HepG2 (cell line): ENCODE measurements around the gene HNRNPR. TPM values are rescaled to one million over a fixed set of nuclear protein-coding genes. Genes with fewer than 3 reads are reported as not detected.

Experiments used
- CREM ChIP-seq, 2 experiments: sonication (generic) in 1 of 2; formaldehyde crosslinking in 1 of 2; IDR thresholded peaks; 2 replicates each; pipeline versions ENCODE4 v1.4.0 to v1.6.1; 2016 to 2020; ENCODE audit warnings: antibody characterized with exemption in 1 of 2, mild to moderate bottlenecking in 1 of 2, missing genetic modification reagents in 1 of 2
- HOXA9 ChIP-seq: sonication (generic); formaldehyde crosslinking; IDR thresholded peaks from 2 replicates; pipeline ENCODE4 v1.8.1; 2022; ENCODE audit warnings: missing genetic modification reagents, mild to moderate bottlenecking, moderate library complexity, borderline replicate concordance
- KAT2B ChIP-seq: fragments of 150-350 bp; IDR thresholded peaks from 2 replicates; pipeline ENCODE4 v1.6.1; 2014; ENCODE audit warnings: low read depth, low read length, borderline replicate concordance
- MED8 ChIP-seq: sonication (generic); formaldehyde crosslinking; IDR thresholded peaks from 2 replicates; pipeline ENCODE4 v1.8.1; 2023; ENCODE audit warnings: mild to moderate bottlenecking, missing genetic modification reagents; ENCODE audit not compliant: insufficient replicate concordance
- MNT ChIP-seq: fragments of 450-650 bp; IDR thresholded peaks from 2 replicates; pipeline ENCODE4 v1.6.1; 2016
- NBN ChIP-seq: fragments of 450-650 bp; conservative IDR thresholded peaks from 2 replicates; pipeline ENCODE4 v1.6.1; 2017
- NCOA5 ChIP-seq: sonication (generic); formaldehyde crosslinking; IDR thresholded peaks from 2 replicates; pipeline ENCODE4 v1.4.0; 2020; ENCODE audit warnings: missing genetic modification reagents
- NRL ChIP-seq: sonication (generic); formaldehyde crosslinking; IDR thresholded peaks from 2 replicates; pipeline ENCODE4 v1.5.0; 2020; ENCODE audit warnings: missing genetic modification reagents, mild to moderate bottlenecking, moderate library complexity, borderline replicate concordance
- POLR2AphosphoS5 ChIP-seq: IDR thresholded peaks from 2 replicates; pipeline ENCODE4 v1.6.1; 2012; ENCODE audit warnings: low read depth, low read length
- RFXAP ChIP-seq: sonication (generic); formaldehyde crosslinking; IDR thresholded peaks from 2 replicates; pipeline ENCODE4 v1.4.0; 2020; ENCODE audit warnings: missing genetic modification reagents, borderline replicate concordance
- WIZ ChIP-seq: sonication (generic); formaldehyde crosslinking; IDR thresholded peaks from 2 replicates; pipeline ENCODE4 v1.5.1; 2020; ENCODE audit warnings: mild to moderate bottlenecking, missing genetic modification reagents
- YY1 ChIP-seq: IDR thresholded peaks from 2 replicates; pipeline ENCODE4 v1.6.1; 2011; ENCODE audit warnings: low read length, low read depth, moderate library complexity, mild to moderate bottlenecking; ENCODE audit not compliant: insufficient read depth, insufficient replicate concordance
- ZBTB25 ChIP-seq: IDR thresholded peaks from 2 replicates; pipeline ENCODE4 v1.6.1; 2018; ENCODE audit warnings: missing genetic modification reagents
- ZBTB43 ChIP-seq: sonication (generic); formaldehyde crosslinking; conservative IDR thresholded peaks from 2 replicates; pipeline ENCODE4 v1.4.0; 2020; ENCODE audit warnings: missing genetic modification reagents
- ZNF235 ChIP-seq: sonication (generic); formaldehyde crosslinking; IDR thresholded peaks from 2 replicates; pipeline ENCODE4 v1.8.1; 2023; ENCODE audit warnings: mild to moderate bottlenecking, missing genetic modification reagents, borderline replicate concordance
- ZNF547 ChIP-seq: sonication (generic); formaldehyde crosslinking; IDR thresholded peaks from 2 replicates; pipeline ENCODE4 v1.5.1; 2020; ENCODE audit warnings: mild to moderate bottlenecking, missing genetic modification reagents
- ZNF557 ChIP-seq: sonication (generic); formaldehyde crosslinking; IDR thresholded peaks from 2 replicates; pipeline ENCODE4 v1.4.0; 2020; ENCODE audit warnings: missing genetic modification reagents
- ZNF710 ChIP-seq: sonication (generic); formaldehyde crosslinking; IDR thresholded peaks from 2 replicates; pipeline ENCODE4 v1.5.0; 2020; ENCODE audit warnings: mild to moderate bottlenecking, missing genetic modification reagents, borderline replicate concordance
- polyA plus RNA-seq, 8 experiments: library from polyadenylated mRNA; depleted of rRNA in 3 of 8; stranded (reverse) in 7 of 8; unstranded in 1 of 8; fragments of >200 nt; fragmentation: Illumina TruSeq in 4 of 8; extraction: Trizol in 4 of 8; gene quantifications; 2 replicates each; pipeline versions ENCODE4 v1.2.1 to v1.2.3, GENCODE V29; 2011 to 2016; ENCODE audit warnings: low read depth in 4 of 8, missing spikeins in 1 of 8, mixed read lengths in 1 of 8; ENCODE audit not compliant: insufficient read depth in 1 of 8
- total RNA-seq, 5 experiments: library from RNA; depleted of rRNA; stranded (reverse); fragments of >200 nt; fragmentation: Illumina TruSeq; extraction: Trizol; gene quantifications; 2 replicates each; pipeline ENCODE4 v1.2.3, GENCODE V29; 2016; ENCODE audit warnings: low read depth in 1 of 5
- TF ChIP-seq, protein P1 (sequence below): sonication (generic); formaldehyde crosslinking; IDR thresholded peaks from 2 replicates; pipeline ENCODE4 v1.5.1; 2020; ENCODE audit warnings: missing genetic modification reagents, mild to moderate bottlenecking, borderline replicate concordance

The HNRNPR gene
- total and polyA plus RNA-seq, 2 of the 13 experiments (the other 11 are each of a cell fraction or from before 2014, with no cell fraction given) = 133 to 216 TPM

GRCh38 chr1:23368562-23369334, 24.7 kb upstream of the HNRNPR start (continued):
- TF ChIP-seq ZBTB25 = peak; percentile 95
- peak; percentile 91 for TF ChIP-seq CREM (IDR thresholded peaks at IDR 0.05)
- peak; percentile 47; the same call in 1 of the 2 replicates for TF ChIP-seq CREM (CRISPR knock-in tag; IDR thresholded peaks at IDR 0.05)
- TF ChIP-seq NCOA5 (CRISPR knock-in tag) = no peak
- peak; percentile 24; the same call in 1 of the 2 replicates for TF ChIP-seq NRL (CRISPR knock-in tag)
- peak; percentile 79 for TF ChIP-seq YY1
- TF ChIP-seq KAT2B = no peak
- no peak for TF ChIP-seq HOXA9
- TF ChIP-seq ZNF235 (CRISPR knock-in tag) = no peak
- TF ChIP-seq ZNF557 = 0 out of 2 replicates have a peak, but pooled peaks have one; percentile 17
- no peak for TF ChIP-seq MED8 (CRISPR knock-in tag)
- TF ChIP-seq RFXAP = no peak
- no peak; the same call in 1 of the 2 replicates for TF ChIP-seq WIZ
- 0 out of 2 replicates have a peak, but pooled peaks have one; percentile 43 for TF ChIP-seq ZNF547 (CRISPR knock-in tag)
- TF ChIP-seq MNT = no peak
- TF ChIP-seq POLR2AphosphoS5 = peak; percentile 91
- TF ChIP-seq, protein P1, sequence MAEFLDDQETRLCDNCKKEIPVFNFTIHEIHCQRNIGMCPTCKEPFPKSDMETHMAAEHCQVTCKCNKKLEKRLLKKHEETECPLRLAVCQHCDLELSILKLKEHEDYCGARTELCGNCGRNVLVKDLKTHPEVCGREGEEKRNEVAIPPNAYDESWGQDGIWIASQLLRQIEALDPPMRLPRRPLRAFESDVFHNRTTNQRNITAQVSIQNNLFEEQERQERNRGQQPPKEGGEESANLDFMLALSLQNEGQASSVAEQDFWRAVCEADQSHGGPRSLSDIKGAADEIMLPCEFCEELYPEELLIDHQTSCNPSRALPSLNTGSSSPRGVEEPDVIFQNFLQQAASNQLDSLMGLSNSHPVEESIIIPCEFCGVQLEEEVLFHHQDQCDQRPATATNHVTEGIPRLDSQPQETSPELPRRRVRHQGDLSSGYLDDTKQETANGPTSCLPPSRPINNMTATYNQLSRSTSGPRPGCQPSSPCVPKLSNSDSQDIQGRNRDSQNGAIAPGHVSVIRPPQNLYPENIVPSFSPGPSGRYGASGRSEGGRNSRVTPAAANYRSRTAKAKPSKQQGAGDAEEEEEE = no peak
- TF ChIP-seq ZNF710 (CRISPR knock-in tag) = no peak
- no peak for TF ChIP-seq NBN
- TF ChIP-seq ZBTB43 (CRISPR knock-in tag) = no peak
